Glomerular visceral epithelial cell (primary cell): ENCODE data around the gene GRIFIN.
"Not testable (repeated sequence)": the region's sequence is repeated elsewhere in the genome, so short reads cannot be mapped to it uniquely, and the experiment has no call there.

ENCODE experiments used
- DNase-seq: peaks from one replicate; pipeline ENCODE4 v3.0.0-alpha.2; 2016; ENCODE audit errors: extremely low spot score

Gene GRIFIN

GRCh38 chr7:2453849-2454248 lies 22.3 kb downstream of the GRIFIN start:
- not testable (repeated sequence) for DNase-seq

GRCh38 chr7:2452643-2453270 lies 23.4 kb downstream of the GRIFIN start:
- DNase-seq: no peak

GRCh38 chr7:2452074-2452507 lies 24.1 kb downstream of the GRIFIN start:
- no peak for DNase-seq

- peak; percentile 78 for DNase-seq
Measured at GRCh38 chr7:2451171-2452073, 24.8 kb downstream of the GRIFIN start.

GRCh38 chr7:2450198-2451107 lies 25.7 kb downstream of the GRIFIN start:
- DNase-seq: no peak

GRCh38 chr7:2446676-2447075 lies 29.5 kb downstream of the GRIFIN start:
- no peak for DNase-seq

GRCh38 chr7:2445898-2446555 lies 30.2 kb downstream of the GRIFIN start:
- no peak for DNase-seq

- no peak for DNase-seq
Measured at GRCh38 chr7:2445047-2445446, 31.2 kb downstream of the GRIFIN start.

- peak; percentile 41 for DNase-seq
Measured at GRCh38 chr7:2444476-2444875, 31.7 kb downstream of the GRIFIN start.

- no peak for DNase-seq
Measured at GRCh38 chr7:2443491-2443890, 32.7 kb downstream of the GRIFIN start.

- no peak for DNase-seq
Measured at GRCh38 chr7:2441430-2442058, 34.7 kb downstream of the GRIFIN start.

GRCh38 chr7:2440608-2441245 lies 35.5 kb downstream of the GRIFIN start:
- DNase-seq: no peak

GRCh38 chr7:2438775-2439174 lies 37.4 kb downstream of the GRIFIN start:
- no peak for DNase-seq

GRCh38 chr7:2438186-2438585 lies 38.0 kb downstream of the GRIFIN start:
- DNase-seq: no peak

GRCh38 chr7:2437537-2438148 lies 38.6 kb downstream of the GRIFIN start:
- DNase-seq: no peak

- DNase-seq: no peak
Measured at GRCh38 chr7:2437136-2437535, 39.1 kb downstream of the GRIFIN start.

- DNase-seq: no peak
Measured at GRCh38 chr7:2436341-2437104, 39.7 kb downstream of the GRIFIN start.

- no peak for DNase-seq
Measured at GRCh38 chr7:2435146-2435545, 41.1 kb downstream of the GRIFIN start.
